OCI-LY1 (cell line): ENCODE results near the gene FAM162B.
"Not testable (repeated sequence)": the region's sequence is repeated elsewhere in the genome, so short reads cannot be mapped to it uniquely, and the experiment has no call there.

Source experiments
- CTCF ChIP-seq: fragments of 200-600 bp; sonication (generic), shearing (Covaris generic); IDR thresholded peaks from 2 replicates; pipeline ENCODE4 v1.5.1; 2017; ENCODE audit warnings: mild to moderate bottlenecking, antibody characterized with exemption, low read length, moderate library complexity, mixed read lengths
- EZH2 ChIP-seq: fragments of 200-600 bp; sonication (generic), shearing (Covaris generic); IDR thresholded peaks from 2 replicates; pipeline ENCODE4 v1.8.0; 2017; ENCODE audit warnings: borderline replicate concordance, mixed run types, mild to moderate bottlenecking, antibody characterized with exemption, low read length, moderate library complexity, mixed read lengths

DNA sequence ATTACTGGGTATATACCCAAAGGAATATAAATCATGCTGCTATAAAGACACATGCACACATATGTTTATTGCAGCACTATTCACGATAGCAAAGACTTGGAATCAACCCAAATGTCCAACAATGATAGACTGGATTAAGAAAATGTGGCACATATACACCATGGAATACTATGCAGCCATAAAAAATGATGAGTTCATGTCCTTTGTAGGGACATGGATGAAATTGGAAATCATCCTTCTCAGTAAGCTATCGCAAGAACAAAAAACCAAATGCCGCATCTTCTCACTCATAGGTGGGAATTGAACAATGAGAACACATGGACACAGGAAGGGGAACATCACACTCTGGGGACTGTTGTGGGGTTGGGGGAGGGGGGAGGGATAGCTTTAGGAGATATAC is 25.0 kb downstream of the FAM162B start:
- not testable (repeated sequence) for TF ChIP-seq EZH2, CTCF
